ENCODE results near the gene HMGCLL1. TPM values are rescaled to one million over a fixed set of nuclear protein-coding genes. Genes with fewer than 3 reads are reported as not detected.

Gene HMGCLL1
- total RNA-seq, 2 donors from 2014 or later: not detected

DNA sequence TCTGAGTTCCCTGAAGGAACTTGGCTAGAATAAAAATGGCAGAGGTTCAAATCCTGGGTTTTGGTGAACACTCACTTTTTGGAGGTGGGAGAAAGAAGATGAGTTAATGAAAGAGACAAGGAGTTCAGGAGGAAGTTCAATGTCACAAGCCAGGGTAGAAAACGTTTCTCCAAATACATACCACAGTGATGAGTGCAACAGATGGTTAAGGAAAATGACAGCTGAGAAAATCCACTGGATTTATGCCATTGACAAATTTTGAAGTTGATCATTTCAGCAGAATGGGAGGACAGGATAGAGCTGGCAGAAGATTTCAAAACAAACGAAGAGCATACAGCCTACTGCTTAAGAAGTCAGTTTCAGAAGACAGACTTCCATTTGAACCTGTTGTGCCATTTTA is 129.0 kb downstream of the HMGCLL1 start:
- no peaks in the 10 kb centered on the region for H3K27me3 Mint-ChIP-seq (ENCODE audit: low read depth)
- ATAC-seq (replicated peaks in 1 of 2): no peak

DNA sequence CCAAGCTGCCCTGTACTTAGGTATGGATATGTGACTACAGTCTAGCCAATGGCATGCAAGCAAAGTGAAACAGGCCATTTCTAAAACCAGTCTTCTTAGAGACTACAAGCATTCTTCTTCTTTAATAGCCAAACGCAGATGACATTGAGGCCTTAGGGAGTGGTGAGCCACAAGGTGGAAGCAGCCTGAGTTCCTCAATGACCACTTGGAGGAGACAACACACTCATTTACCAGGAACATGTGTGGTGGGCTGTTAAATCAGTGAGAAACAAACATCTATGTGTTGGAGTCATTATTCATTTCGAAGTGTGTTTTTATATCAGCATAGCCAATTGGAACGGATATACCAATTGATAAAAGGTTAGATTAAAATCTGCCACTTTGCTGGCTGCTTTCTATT is 129.8 kb downstream of the HMGCLL1 start:
- no peaks in the 10 kb centered on the region for H3K36me3 Mint-ChIP-seq (ENCODE audit: insufficient read depth in 2 of 2)
- no peaks in the 10 kb centered on the region for H3K9me3 Mint-ChIP-seq
- H3K4me1 Mint-ChIP-seq (ENCODE audit: low read depth): no peaks in the 10 kb centered on the region
- H3K27ac Mint-ChIP-seq: no peak overlapping the region
- H3K4me3 Mint-ChIP-seq: no peak overlapping the region
- DNase-seq: no peak
- H3K27me3 Mint-ChIP-seq (ENCODE audit: low read depth): no peaks in the 10 kb centered on the region
- no peak for ATAC-seq (replicated peaks in 1 of 2)

More for the DNA sequence above, 129.0 kb downstream of the HMGCLL1 start:
- Mint-ChIP-seq H3K4me1 (ENCODE audit: low read depth) (no peaks in the 10 kb centered on the region), H3K4me3 (no peak overlapping the region), H3K36me3 (ENCODE audit: insufficient read depth in 2 of 2) (no peaks in the 10 kb centered on the region), H3K27ac (no peak overlapping the region), H3K9me3 (peaks cover 0 to 3% of the 10 kb centered on the region in 2 donors)
- no peak for DNase-seq

DNA sequence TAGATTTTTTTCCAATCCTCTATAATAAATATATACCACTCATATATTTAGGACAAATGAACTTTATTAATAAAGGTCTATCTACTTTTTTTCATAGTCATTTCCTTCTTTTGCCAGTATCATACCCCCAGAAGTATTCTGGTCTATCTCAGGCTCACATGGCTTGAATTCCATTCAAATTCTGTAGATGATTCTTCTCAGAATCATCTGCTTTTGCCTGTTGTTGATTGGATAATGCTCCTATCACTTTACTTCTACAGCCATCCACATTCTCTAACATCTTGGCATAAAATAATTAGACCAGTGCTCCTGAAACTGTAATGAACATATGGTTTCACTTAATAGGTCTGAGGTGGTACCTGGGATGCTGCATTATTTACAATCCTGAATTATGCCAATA is 130.5 kb downstream of the HMGCLL1 start:
- no peak overlapping the region for H3K4me3 Mint-ChIP-seq
- H3K27me3 Mint-ChIP-seq (ENCODE audit: low read depth): no peaks in the 10 kb centered on the region
- no peaks in the 10 kb centered on the region for H3K36me3 Mint-ChIP-seq (ENCODE audit: insufficient read depth in 2 of 2)
- no peaks in the 10 kb centered on the region for H3K4me1 Mint-ChIP-seq (ENCODE audit: low read depth)
- ATAC-seq (replicated peaks in 1 of 2) (no peak), DNase-seq (no peak)
- no peaks in the 10 kb centered on the region for H3K9me3 Mint-ChIP-seq
- no peak overlapping the region for H3K27ac Mint-ChIP-seq

DNA sequence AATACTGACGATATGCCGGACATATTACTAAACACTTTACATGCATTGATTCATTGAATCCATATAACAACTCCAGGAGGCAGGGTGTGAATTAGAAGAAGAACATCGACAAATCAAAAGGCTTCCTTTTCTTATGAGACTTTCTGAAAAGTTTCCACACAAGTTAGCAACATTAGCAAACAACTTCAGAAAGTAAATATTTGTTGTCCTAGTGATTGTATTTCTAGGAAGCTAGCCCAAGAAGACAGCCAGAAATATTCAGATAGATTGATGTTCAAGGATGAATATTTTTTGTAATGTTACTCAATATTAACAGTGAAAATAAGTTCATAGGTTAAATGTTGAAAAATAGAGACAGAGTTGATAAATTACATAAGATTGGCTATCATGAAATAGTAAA is 131.1 kb downstream of the HMGCLL1 start:
- H3K4me1 Mint-ChIP-seq (ENCODE audit: low read depth): no peaks in the 10 kb centered on the region
- no peaks in the 10 kb centered on the region for H3K9me3 Mint-ChIP-seq
- no peaks in the 10 kb centered on the region for H3K27me3 Mint-ChIP-seq (ENCODE audit: low read depth)
- no peak overlapping the region for H3K4me3 Mint-ChIP-seq
- DNase-seq: no peak
- ATAC-seq (replicated peaks in 1 of 2): no peak
- no peak overlapping the region for H3K27ac Mint-ChIP-seq
- H3K36me3 Mint-ChIP-seq (ENCODE audit: insufficient read depth in 2 of 2): no peaks in the 10 kb centered on the region

DNA sequence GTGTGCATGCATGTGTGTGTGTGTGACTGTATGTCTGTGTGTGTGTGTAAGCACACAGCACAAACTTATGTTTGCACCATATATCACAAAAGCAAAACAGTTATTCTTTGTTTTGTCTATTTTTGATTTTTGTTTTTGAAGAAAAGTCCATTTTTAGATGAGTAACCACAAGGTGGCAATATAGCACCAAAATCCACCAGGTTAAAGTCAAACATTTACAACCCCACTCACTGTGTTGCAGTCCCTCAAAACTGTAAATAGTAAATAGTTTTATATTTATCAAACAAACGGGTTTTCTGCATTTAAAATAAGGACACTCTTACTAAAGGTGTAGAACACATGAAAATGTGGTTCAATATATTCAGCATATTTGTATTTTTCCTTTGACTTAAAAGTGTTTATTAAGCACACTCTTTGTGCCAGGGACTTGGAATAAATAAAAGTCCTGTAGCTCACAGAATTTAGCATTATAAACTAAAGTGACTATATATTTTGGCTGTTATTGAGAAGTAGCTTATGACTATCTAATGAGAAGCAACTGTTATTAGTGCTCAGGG is 133.3 kb downstream of the HMGCLL1 start:
- H3K27ac Mint-ChIP-seq: no peak overlapping the region
- no peak for ATAC-seq (replicated peaks in 1 of 2)

DNA sequence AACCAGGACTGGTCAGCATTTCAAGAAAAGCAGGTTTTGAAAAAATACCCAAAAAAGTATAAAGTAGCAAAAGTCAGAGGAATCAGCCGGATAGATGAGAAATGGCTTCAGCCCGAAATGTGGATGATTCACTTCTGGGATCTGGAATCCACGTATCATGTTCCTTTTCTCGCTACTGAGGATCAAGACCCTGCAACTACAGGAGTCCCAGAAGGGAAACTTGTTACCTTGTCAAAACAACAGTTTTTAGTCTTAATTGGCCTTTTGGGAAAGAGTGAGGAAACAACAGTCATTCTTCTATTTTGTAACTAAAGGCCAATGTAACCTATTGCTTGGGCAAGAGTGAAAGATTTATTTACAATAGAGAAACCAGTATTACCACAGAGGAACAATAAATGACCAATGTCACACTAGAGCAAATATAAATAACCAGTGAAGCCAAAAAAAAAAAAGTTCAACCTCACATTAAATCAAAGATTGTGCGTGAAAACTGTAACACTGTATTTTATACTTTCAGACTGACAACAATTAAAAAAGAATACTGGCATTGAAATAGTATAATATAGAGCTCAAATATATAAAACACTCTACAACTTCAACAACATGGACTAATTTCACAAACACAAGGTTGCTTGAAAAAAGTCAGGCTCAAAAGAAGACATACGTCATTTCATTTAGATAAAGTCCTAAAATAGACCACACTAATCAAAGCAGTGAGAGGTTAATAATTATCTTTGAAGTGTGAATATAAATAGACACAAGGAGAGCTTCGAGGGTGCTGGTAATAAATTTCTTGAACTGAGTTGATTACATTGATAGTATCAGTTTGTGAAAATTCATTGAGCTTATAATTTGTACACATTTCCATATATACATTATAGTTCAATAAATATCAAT is 135.5 kb downstream of the HMGCLL1 start:
- Mint-ChIP-seq H3K4me3 (no peak overlapping the region), H3K27me3 (ENCODE audit: low read depth) (no peaks in the 10 kb centered on the region), H3K36me3 (ENCODE audit: insufficient read depth in 2 of 2) (no peaks in the 10 kb centered on the region), H3K9me3 (peaks cover 2 to 4% of the 10 kb centered on the region in 2 donors), H3K27ac (no peak overlapping the region), H3K4me1 (ENCODE audit: low read depth) (no peaks in the 10 kb centered on the region)
- no peak for ATAC-seq (replicated peaks in 1 of 2)
- DNase-seq: no peak

More for the DNA sequence above, 133.3 kb downstream of the HMGCLL1 start:
- DNase-seq: peak in 1 of 2 donors; percentile 0
- H3K27me3 Mint-ChIP-seq (ENCODE audit: low read depth): no peaks in the 10 kb centered on the region
- H3K4me3 Mint-ChIP-seq: no peak overlapping the region
- no peaks in the 10 kb centered on the region for H3K36me3 Mint-ChIP-seq (ENCODE audit: insufficient read depth in 2 of 2)
- no peaks in the 10 kb centered on the region for H3K9me3 Mint-ChIP-seq
- no peaks in the 10 kb centered on the region for H3K4me1 Mint-ChIP-seq (ENCODE audit: low read depth)

DNA sequence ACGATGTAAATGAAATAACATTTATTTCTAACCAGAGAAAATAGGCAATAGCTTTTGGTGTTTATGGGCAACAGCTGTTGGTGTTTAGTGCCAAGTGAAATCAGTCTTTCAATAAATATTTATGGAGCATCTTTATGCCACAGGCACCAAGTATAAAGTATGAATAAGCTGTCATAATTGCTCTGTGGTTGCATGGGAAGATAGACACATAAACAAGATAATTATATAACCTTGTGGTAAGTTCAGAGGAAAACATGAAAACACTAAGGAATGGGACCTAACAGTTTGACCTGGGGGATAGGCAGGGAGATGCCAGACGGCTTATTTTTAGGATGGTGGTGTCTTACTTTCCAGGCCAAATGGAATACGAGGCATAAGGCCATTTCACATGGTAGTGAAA is 140.8 kb downstream of the HMGCLL1 start:
- no peaks in the 10 kb centered on the region for H3K27me3 Mint-ChIP-seq (ENCODE audit: low read depth)
- H3K9me3 Mint-ChIP-seq: peaks cover 6 to 8% of the 10 kb centered on the region in 2 donors
- H3K4me1 Mint-ChIP-seq (ENCODE audit: low read depth): no peaks in the 10 kb centered on the region
- no peak overlapping the region for H3K27ac Mint-ChIP-seq
- no peak for DNase-seq
- no peaks in the 10 kb centered on the region for H3K36me3 Mint-ChIP-seq (ENCODE audit: insufficient read depth in 2 of 2)
- no peak overlapping the region for H3K4me3 Mint-ChIP-seq
- no peak for ATAC-seq (replicated peaks in 1 of 2)

DNA sequence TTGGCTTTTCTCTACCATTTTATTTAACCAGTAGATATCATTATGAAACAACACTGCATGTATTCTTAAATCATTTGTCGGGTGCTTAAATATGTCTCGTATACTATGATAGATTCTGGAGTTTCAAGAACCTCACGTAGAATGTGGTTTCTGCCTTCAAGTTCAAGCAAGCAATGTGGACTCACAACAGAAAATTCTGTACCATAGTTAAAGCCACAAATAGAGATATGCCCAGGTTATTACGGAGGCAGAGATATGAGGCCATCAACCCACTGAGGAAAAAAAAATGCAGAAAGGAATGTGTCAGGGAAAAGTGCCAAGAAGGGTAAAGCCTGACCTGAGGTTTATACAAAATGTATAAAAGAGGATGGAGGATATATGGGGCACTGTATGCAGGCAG is 141.9 kb downstream of the HMGCLL1 start:
- peaks cover 8% of the 10 kb centered on the region in 2 donors for H3K9me3 Mint-ChIP-seq
- no peak overlapping the region for H3K4me3 Mint-ChIP-seq
- no peak overlapping the region for H3K27ac Mint-ChIP-seq
- H3K4me1 Mint-ChIP-seq (ENCODE audit: low read depth): no peaks in the 10 kb centered on the region
- no peak for ATAC-seq (replicated peaks in 1 of 2)
- H3K36me3 Mint-ChIP-seq (ENCODE audit: insufficient read depth in 2 of 2): no peaks in the 10 kb centered on the region
- no peak for DNase-seq
- H3K27me3 Mint-ChIP-seq (ENCODE audit: low read depth): no peaks in the 10 kb centered on the region

DNA sequence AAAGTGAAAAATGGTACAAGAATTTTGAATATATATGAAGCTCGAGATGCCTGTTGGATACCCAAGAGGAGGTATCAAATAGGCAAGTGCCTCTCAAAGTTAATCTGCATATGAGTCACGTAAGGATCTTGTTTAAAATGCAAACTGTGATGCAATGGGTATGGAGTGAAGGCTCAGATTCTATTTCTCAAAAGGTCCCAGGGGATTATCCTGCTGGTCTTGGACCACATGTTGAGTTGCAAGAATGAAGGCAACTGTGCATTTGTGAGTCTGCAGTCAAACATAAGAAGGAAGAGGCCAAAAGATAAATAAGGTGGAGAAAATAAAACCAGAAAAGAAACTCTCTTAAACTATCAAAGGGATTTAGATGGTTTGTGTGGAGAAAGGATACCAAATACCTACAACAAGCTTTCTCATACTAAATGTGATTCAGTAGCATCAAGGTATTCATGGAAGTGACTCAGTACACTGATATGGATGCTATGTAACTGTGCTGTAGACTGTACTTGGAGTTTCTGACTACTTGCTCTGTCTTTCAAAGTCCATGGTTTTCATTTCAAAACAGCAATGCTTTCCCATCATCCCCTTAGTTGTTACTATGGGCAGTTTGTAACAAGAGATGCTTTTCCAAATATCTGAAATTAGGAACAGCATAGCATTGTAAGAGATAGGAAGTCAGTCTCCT is 145.4 kb downstream of the HMGCLL1 start:
- peaks cover 7% of the 10 kb centered on the region in 2 donors for H3K9me3 Mint-ChIP-seq
- H3K27me3 Mint-ChIP-seq (ENCODE audit: low read depth): no peaks in the 10 kb centered on the region
- no peak overlapping the region for H3K4me3 Mint-ChIP-seq
- no peaks in the 10 kb centered on the region for H3K36me3 Mint-ChIP-seq (ENCODE audit: insufficient read depth in 2 of 2)
- ATAC-seq (replicated peaks in 1 of 2): no peak
- no peaks in the 10 kb centered on the region for H3K4me1 Mint-ChIP-seq (ENCODE audit: low read depth)
- no peak overlapping the region for H3K27ac Mint-ChIP-seq
- DNase-seq: no peak

DNA sequence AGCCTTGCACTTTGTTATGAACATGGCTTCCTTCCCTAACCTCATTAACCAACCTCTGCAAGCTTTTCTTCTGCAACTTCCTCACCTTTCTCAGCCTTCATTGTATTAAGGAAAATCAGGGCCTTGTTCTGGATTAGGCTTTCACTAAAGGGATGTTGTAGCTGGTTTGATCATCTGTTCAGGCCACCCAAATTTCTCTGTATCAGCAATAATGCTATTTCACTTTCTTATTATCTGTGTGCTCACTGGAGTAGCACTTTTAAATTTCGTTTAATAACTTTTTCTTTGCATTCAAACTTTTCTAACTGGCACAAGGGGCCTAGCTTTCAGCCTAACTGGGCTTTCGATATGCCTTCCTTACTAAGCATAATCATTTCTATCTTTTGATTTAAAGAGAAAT is 155.1 kb downstream of the HMGCLL1 start:
- peaks cover 3 to 5% of the 10 kb centered on the region in 2 donors for H3K9me3 Mint-ChIP-seq
- no peak for DNase-seq
- no peaks in the 10 kb centered on the region for H3K27me3 Mint-ChIP-seq (ENCODE audit: low read depth)
- no peaks in the 10 kb centered on the region for H3K36me3 Mint-ChIP-seq (ENCODE audit: insufficient read depth in 2 of 2)
- no peak overlapping the region for H3K4me3 Mint-ChIP-seq
- no peak for ATAC-seq (replicated peaks in 1 of 2)
- H3K27ac Mint-ChIP-seq: no peak overlapping the region
- H3K4me1 Mint-ChIP-seq (ENCODE audit: low read depth): no peaks in the 10 kb centered on the region

DNA sequence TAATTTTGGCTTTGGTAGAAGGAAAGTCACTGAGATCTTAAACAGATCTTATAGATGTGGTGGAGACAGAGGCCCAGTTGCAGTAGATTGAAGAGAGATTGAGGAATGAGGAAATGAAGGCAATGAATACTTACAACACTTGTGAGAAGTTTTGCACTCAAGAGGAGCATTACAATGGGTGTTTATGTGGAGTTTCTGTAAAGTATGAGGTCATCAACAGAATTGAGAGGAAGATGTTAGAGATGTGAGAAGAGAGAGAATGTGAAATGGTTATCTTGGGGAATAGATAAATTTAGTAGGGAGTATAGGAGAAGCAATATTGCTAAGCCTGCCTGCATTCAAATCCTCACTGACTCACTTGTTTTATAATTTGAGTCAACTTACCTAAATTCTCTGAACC is 168.3 kb downstream of the HMGCLL1 start:
- H3K4me3 Mint-ChIP-seq: no peak overlapping the region
- H3K4me1 Mint-ChIP-seq (ENCODE audit: low read depth): no peaks in the 10 kb centered on the region
- H3K27ac Mint-ChIP-seq: no peak overlapping the region
- peaks cover 0 to 2% of the 10 kb centered on the region in 2 donors for H3K36me3 Mint-ChIP-seq (ENCODE audit: insufficient read depth in 2 of 2)
- no peak for ATAC-seq (replicated peaks in 1 of 2)
- H3K9me3 Mint-ChIP-seq: peaks cover 13% of the 10 kb centered on the region in 2 donors
- no peak for DNase-seq
- H3K27me3 Mint-ChIP-seq (ENCODE audit: low read depth): no peaks in the 10 kb centered on the region

DNA sequence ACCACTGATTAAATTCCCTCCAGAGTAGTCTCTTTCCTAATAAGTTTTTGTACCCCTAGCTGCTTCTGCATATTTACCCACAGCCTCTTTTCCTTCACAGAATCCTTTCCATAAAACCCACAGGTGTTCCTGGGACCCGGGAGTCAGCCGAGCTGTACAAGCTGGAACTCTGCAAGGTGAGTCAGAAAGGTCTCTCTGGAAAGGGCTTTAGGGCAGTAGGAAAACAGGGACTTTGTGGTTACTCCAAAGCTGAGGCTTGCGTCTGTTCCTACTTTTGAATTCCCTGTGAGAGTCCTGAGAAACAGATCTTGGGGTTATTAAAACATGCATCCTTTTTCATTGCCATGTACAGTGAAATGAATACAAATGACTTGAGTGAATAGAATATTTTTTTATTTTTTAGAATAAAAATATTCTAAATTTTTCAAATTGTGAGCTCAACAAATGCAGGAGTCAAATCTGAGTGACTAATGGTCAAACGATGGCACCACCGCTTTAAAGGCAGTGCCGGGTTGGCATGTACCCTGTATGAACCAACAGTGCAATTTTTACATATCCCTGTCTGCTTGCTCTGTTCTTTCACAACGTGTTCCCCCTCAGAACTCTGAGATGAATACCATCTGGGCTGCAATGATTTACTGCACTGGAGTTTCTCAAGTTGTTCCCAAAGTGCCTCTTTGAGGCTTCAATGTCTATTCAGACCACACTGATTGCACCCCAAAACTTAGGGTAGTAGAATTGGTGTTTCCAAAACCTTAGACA is 173.3 kb downstream of the HMGCLL1 start:
- DNase-seq: no peak
- no peaks in the 10 kb centered on the region for H3K4me1 Mint-ChIP-seq (ENCODE audit: low read depth)
- peaks cover 0 to 2% of the 10 kb centered on the region in 2 donors for H3K36me3 Mint-ChIP-seq (ENCODE audit: insufficient read depth in 2 of 2)
- H3K9me3 Mint-ChIP-seq: peaks cover 0 to 7% of the 10 kb centered on the region in 2 donors
- no peaks in the 10 kb centered on the region for H3K27me3 Mint-ChIP-seq (ENCODE audit: low read depth)
- no peak overlapping the region for H3K4me3 Mint-ChIP-seq
- ATAC-seq (replicated peaks in 1 of 2): no peak
- H3K27ac Mint-ChIP-seq: no peak overlapping the region

DNA sequence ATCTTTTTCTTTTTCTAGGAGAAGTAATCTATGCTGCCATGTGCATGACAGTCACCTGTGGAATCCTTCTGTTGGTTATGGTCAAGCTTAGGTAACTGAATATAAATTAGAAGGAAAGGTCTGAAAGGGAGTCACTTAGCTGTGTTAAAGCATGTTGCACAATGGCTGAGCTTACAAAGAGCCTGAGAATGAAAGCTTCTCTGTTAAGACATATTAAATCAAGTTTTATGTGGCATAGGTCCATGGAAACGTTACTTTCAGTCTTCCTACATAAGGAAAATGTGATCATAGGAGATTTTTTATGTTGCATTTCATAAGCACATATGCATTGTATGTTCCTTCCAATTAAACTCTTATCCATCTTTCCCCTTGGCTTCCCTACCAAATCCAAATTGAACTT is 179.6 kb downstream of the HMGCLL1 start:
- Mint-ChIP-seq H3K27ac (no peak overlapping the region), H3K36me3 (ENCODE audit: insufficient read depth in 2 of 2) (no peaks in the 10 kb centered on the region), H3K9me3 (peaks cover 0 to 3% of the 10 kb centered on the region in 2 donors), H3K4me1 (ENCODE audit: low read depth) (no peaks in the 10 kb centered on the region), H3K27me3 (ENCODE audit: low read depth) (no peaks in the 10 kb centered on the region), H3K4me3 (no peak overlapping the region)
- DNase-seq (no peak), ATAC-seq (replicated peaks in 1 of 2) (no peak)

Data from activated T-cell treated with anti-CD3 and anti-CD28 coated beads, Interleukin-2, amount 50 U/mL, for 72 hours (primary cell).